Stimulated activated naive CD4-positive, alpha-beta T cell treated with Interleukin-2 at 50 U/mL for 16 hours (primary cell): ENCODE measurements around the gene HRH2.

ENCODE experiments used
- DNase-seq: peaks from one replicate; lab custom pipeline; 2025; lab: John Stamatoyannopoulos, UW

HRH2 gene

DNA sequence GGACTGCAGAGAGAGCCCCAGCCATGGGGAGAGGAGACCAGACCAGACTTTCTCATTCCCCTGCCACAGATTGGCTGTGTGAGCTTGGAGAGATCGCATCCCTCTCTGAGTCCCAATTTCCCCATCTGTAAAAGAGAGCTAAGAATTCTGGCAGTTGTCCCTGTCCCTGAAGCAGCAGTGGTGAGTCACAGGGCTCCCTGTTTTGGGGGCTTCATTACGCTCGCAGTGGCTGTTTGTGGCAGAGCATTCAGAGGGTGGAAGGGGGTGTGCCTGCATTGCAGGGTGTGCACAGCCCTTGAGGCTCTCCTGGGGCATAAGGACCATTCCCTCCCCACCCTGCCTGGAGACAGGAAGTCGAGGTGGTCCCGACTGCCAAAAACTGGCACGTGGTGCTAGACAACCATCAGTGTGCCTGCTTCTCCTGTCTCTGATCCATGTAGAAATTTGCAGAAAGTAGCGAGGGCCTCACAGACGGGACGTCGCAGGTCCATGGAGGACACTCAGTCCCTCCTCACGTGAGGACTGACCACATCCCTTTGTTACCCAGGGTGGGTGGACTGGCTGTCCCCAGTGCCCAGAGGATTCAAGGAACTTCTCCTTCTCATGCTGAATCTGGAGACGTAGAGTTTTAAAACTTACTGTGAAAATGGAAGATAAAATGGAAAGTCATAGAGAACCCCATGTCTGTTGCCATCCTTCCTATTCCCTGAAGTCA lies 35.3 kb downstream of the HRH2 start:
- no peak for DNase-seq

DNA sequence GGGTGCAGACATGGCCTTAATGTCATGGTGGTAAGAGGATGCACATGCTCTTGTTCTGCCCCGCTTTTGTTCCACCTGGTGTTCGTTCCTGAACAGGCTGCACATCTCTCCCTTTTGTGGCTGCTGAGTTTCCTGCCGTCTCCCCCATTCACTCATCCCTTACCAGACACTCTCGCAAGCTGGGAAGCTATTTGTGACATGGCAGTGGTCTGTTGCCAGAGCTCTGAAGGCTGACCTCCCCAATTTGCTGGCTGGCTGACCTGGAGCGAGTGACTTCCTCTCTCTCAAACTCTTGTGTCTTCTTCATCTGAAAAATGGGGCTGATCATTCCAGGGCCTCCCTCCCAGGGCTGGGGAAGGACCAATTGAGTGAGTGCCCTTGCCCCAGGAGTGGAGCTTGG lies 35.9 kb downstream of the HRH2 start:
- DNase-seq = no peak

DNA sequence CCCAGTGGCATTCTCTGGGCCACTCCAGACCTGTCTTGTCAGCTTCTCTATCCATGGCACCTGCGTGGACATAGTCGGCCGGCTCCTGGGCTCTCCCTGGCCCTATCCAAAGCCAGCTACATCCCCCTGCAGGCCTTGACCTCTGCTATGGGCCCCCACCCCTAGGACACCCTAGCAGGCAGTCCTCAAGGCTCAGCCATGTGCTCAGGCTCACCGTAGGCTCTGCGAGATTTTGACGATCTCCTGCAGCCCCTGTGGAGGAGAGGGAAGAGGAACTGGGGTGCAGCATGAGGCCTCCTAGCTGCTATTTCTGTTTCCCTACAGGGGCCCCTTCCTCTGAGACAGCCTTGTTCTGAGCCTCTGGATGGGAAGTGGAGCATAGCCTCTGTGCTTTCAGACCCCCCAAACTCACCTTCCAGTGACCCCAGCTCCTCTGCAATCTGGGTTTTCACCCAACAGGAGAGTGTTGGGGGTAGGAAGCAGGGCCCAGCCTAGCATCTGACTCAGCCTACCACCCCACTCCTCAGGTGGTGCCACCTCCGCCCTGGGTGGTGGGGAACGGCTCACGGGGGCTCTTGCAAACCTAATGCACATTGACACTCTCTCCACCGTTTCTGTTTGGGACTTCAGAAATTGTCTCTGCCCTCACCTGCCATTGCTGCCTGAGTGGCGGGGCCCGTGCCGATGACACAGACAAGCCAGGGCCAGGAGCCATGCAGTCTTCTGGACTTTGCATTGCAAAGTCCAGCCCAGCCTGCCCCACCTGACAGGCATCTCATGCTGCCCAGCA lies 36.7 kb downstream of the HRH2 start:
- DNase-seq = no peak

DNA sequence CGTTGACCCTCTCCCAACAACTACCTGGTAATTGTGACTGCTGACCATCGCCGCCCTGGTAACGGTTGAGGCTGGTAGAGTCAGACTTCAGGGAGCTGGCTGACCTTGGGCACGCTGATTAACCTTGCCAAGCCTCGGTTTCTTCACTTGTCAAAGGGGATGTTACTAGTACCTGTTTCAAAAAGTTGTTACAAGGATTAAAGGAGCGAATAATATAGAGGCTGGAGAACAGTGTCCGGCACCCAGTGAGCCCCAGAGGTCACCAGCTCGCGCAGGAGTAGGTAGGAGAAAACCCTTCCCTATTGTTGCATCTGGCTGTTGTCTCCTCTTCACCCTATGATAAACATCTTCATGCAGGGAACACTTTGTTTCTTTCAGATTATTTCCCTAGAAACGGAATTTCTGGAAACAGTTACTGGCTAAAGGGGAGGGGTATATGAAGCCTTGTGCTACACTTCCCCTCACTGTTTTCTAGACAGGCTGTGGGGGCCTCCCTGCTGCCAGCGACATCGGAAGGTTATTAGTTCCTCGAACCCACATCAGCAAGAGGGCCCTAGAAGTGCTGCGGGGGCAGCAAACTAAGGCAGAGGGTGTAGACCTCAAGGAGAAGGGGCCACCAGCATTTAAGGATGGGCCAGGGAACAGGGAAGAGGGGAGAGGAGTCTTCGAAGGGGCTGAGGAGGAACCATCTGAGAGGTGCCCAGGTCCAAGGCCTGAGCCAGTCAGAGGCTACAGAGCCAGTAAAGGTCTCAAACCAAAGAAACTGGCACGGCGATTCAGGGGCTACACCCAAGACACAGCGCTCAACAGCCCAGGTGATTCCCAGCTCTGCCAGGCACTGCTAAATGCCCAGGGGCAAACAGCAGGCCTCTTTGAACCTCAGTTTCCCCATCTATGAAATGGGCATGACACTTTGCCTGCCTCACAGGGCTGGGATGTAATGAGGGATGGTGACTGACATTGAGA lies 37.6 kb downstream of the HRH2 start:
- no peak for DNase-seq

DNA sequence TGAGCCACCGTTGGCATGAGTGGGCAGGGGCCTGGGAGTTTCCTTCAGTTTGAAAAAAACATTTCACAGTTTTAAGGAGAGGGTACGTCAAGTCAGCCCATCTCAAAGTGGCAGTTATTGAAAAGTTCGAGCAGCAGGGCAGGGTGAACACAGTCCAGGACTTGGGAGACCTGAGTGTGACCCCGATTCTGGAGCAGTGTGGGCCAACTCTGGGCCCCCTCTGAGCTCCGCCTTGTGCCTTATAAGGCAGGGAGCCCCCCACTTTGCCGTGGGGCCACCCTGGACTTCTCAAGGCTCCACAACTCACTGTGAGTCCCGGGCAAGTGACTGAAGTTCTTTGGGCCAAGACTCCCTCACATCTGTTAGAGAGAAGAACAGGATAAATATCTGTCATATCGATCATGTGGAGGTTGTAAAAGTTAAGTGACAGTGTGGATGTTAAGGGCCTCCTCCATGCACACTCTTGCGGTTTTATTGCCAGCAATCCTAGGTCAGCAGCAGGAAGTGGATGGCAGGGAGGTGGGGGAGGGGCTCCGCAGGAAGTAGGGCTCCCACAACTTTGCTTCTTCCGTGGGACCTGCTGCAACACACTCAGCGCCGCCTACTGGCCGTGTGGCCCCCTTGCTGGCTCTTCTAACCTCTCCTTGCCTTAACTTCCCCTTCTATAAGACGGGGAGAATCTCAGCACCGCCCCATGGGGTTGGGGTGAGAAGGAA lies 38.4 kb downstream of the HRH2 start:
- DNase-seq = peak; percentile 62

DNA sequence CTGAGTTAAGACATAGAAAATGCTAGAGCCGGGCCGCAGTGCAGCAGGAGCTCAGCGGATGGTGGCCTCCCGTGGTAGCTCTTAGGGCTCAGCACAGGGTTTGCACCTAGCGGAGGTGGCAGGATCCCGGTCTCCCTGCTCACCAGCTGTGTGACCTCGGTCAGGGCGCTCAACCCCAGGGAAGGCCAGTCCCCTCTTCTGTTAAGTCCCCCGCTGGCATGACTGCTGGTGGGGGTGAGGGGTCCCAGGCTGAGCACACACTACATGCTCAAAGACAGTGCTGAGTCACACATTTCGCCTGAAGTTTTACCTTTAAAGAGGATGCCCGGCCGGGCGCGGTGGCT lies 39.0 kb downstream of the HRH2 start:
- DNase-seq = no peak

DNA sequence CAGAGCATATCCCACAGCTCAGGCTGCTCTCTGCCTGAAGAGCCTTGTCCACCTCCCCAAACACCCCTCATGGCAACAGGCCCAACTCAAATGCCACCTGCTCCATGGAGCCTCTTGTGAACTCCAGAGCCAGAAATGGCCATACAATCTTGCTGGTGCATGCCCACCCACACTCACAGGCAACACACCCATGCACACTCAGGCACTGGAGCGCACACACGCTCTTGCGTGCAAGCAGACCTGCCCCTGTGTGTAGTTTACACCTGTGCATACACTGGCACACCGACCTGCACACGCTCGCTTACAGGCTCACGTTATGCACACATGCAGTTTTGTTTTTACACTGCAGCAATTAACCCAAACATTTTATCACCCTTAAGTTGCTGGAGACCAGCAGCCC lies 40.0 kb downstream of the HRH2 start:
- no peak for DNase-seq

DNA sequence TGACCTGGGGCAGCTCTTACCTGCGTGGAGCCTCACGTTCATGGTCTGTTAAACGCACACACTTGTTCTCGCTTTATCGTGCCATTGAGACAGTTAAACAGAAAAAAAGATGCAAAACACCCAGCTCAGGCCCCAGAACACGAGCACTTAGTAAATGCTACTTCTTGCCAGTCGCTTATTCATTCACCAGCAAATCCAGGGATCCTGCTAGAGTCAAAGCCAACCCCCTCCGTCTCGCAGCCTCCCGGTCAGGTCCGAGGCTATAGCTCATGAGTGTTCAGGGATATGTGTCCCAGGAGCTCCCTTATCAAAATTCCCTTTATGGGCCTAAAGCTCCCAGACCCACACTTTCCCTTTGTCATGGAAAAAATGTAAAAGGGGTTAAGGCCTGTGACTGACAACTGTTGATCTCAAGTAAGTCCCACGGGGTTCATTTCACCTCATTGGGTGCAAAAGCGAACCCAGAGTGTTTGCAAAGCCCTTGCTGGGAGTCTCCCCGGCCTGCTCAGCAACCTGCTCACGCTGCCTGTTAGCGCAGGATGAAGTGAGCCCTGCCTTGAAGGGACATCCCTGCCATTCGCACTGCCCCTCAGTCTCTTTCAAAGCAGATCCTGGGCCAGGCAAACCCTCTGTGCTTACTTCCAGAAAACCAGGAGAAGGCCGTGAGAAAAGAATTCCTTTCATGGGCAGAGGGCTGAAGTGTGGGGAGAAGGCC lies 40.7 kb downstream of the HRH2 start:
- no peak for DNase-seq

DNA sequence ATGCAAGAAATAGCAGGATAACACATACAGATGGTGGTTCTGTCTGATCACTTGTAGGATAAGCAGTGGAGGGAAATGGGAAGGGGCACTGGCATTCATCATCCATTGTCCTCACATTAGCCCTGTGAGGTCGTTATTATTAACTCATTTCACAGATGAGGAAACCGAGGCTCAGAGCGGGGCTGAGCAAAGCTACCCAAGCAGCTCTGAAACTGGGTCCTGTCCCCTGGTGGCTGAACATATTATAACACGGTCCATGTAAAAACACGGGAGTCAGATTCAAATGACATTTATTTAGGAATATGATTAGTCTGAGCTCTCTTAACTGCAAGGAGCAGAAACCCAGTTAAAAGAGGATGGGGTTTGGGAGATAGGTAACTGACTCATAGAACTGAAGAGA lies 43.1 kb downstream of the HRH2 start:
- no peak for DNase-seq

DNA sequence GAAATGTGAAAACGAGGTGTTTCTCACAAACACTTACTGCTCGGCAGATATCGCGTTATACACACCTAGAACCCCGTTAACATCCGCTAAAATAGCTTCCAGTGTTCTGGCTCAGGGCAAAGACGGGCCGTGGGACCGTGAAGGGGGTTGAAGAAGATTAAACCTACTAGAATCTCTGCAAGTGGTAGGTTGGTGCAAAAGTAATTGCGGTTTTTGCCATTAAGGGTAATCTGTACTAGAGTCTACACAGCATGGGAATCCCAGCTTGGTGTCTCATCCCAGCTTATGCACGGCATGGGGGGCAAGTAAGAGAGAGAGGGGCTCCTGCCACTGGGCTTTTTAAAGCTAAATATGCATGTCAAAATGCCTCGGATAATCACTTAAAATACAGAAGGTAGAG lies 43.9 kb downstream of the HRH2 start:
- no peak for DNase-seq

DNA sequence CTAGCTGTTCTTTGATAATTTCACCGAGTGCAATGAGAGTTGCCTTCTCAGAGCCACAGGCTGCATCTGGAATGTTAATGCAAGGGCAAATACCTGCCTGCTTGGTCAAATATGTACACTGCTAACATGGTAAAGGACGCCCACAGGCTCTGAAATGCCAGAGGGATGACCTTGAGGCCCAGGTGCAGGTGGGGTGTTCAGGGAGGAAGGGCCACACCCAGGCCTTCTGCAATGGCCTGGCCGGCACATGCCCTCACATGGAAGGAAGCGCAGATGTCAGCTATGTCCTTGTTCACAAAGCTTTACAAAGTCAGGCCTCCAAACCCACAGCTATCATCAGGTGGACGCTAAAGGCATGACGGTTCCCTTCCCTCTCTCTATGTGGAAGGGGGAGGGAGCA lies 48.6 kb downstream of the HRH2 start:
- no peak for DNase-seq

DNA sequence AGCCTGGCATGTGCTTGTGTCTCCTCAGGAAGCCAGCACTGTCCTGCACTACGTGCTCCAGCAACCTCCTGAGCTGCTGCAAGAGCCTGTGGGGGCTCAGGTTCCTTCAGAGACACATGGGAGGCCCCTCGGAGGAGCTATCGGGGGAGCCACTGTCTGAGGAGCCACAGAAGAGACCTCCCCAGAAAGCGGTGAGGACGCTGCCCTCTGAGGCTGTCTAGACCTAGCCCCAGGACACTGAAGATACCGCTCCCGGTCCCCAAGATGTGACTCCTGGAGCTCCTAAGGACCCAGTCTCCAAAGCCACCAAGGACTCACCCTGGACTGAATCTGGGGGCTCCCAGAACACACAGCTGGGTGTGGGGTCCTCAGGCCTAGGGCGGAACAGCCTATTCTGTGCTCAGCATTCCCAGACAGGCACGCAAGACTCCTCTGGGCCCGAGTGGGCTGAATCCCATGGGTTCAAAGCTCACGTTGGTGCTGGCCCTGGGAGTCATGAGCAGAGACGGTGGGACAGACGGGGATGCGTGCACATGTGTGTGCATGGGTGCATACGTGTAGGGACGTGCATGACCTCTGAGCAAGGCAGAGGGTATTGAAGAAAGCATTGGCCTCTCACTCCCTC lies 50.0 kb downstream of the HRH2 start:
- no peak for DNase-seq

DNA sequence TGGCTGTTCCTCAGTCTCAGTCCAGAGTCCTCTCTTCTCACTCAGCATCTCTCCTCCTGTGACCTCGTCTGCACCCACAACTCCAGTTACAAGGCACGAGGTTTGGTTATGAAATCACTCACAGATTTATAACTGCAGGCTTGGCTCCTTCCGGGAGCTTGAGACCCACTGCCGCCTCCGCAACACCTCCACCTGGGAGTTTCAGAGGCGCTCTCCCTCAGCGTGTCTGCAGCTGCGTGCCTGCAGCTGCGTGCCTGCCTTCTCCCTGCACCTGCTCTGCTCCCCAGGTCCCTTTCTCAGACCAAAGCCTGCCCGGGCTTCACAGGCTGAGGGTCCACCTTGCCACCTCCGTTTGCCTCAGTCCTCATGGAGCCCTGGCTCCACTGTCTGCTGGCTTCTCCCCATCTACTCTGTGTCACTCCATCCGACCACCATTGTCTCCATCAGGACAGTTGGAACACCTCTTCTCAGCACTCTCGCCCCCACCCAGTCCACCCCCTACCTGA lies 51.5 kb downstream of the HRH2 start:
- no peak for DNase-seq

DNA sequence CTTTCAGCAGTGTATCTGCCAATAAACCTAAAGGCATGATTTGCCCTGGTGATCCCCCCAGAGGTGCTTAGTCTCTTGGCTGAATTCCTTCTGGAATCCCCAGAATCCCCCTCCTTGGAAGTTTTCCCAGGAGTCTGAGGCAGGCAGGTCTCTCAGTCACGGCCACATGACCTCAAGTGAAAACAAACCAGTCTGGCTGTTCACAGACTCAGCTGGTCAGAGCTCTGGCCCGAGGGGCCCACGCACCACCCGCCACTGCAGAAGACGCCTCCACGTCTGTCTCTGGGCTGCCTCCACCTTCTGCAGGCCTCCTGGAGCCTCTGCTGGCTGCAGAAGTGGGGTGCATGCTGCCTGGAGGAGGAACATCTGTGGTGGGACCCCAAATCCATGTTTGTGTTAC lies 52.5 kb downstream of the HRH2 start:
- DNase-seq = no peak

DNA sequence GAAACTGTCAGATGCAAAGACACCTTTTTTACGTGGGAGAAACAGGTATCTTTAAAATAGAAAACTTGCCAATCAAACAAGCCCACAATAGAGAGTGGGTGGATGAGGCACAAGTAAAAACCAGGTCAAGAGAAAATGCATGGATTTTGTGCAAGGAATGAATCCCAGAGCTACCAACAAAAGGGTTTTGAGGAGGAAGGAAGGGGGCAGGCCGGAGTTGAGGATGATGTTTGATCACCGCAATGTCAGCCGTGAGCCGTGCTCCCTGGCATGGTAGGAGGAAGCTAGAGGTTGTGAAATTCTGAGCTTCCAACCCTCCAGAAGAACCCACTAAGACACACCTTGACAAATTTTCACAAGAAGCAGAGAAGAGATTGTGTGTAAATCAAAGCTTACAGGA lies 53.2 kb downstream of the HRH2 start:
- DNase-seq = no peak

DNA sequence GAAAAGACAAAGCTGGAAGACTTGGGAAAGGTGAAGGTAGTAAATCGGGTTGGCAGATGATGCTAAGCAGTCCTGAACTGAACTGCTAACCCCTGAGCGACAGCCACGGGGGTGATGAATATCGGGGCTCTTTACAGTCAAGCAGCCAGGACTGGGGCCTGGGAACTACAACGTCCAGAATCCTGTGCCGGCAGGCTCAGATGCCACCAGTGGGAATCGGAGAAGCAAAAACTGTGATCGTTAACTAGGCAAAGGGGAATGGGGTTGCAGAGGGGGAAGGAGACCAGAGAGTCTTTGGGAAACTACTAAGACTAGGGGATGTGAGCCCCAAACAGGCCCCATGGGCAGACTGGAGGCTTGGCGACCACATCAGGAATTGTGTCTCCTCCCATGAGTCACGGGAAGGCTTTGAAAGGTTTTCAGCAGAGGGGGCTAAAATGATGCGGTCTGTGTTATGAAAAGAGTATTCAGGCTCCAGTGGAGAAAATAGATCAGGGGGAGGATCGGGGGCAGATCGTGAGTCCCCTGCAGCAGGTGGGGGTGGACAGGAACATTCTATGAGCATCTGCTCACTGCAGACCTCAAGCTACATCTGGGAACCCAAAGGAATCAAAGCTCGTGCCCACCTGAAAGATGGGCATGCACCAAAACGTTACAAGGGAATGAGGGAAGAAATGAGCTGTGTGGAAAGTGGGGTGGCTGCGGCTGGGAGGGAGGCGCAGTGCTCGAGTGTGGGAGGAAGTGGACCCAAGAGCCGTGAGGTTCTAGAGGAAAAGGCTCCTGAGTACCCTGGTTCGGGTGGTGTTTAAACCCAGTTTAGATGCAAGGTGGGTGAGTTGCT lies 53.8 kb downstream of the HRH2 start:
- DNase-seq = no peak

DNA sequence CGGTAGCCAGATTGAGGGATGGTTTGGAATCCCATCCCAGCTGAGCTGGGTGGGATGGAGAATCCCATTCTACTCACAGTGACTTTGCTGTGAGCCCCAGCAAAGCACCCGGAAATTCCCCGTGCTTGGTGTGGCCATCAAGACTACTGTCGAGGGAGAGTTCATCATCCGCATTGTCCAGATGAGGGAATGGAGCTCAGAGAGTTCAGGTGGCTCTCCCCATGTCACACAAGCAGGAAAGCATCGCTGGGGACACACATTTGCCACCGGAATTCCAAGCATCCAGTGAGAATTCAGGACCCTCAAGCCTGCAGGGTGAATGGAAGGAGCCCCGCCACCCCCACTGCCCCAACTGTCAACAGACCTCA lies 54.4 kb downstream of the HRH2 start:
- no peak for DNase-seq

DNA sequence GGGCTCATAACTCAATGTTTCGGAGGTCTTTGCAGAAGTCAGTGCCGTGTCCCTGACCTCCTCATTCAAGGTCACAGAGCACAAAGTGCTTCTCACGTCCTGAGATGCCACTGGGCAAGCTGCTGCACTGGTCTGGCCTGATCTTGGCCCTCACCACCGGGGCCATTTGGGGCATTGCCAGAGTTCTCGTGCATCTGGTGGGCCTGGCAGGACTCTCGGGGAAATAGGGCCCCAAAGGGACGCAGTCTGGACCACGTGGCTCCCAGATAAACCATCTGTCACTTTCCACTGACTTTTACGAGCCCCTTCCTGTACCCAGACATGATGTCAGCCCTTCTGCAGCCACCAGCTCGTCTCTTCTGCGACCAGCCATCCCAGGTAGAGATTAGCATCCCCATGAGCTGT lies 54.8 kb downstream of the HRH2 start:
- DNase-seq = no peak

DNA sequence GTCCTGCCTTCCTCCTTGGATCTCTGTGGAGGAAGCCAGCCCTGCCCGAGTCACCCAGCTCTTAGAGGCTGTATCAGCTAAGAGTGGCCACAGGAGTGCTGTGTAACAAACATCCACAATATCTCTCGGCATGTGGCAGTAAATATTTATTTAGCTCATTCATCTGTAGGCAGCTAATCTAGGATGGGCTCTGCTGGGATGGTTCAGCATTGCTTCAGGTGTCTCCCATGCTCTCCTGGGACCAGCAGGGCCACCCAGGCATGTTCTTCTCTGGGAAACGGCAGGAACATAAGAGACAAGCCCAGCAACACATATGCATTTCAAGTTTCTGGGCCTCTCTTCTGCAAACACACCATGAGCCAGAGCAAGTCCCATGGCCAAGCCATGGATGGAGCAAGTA lies 56.1 kb downstream of the HRH2 start:
- no peak for DNase-seq
